HL-60 (cell line): ENCODE results near the gene PIK3C3.

ENCODE experiments used
- DNase-seq, 2 experiments: peaks; one replicate each; pipeline ENCODE4 v3.0.0-alpha.2; 2010 to 2020; ENCODE audit warnings: low read depth in 1 of 2, low spot score in 1 of 2
- H3K27ac ChIP-seq: fragments of 250-450 bp; sonication (Bioruptor Pico); replicated peaks from 2 replicates; pipeline ENCODE4 v1.5.1; 2020; ENCODE audit warnings: mild to moderate bottlenecking, moderate library complexity
- H3K27me3 ChIP-seq: fragments of 250-450 bp; sonication (Bioruptor Pico); 2 replicates; pipeline ENCODE4 v1.5.1; 2021; ENCODE audit warnings: mild to moderate bottlenecking, moderate library complexity; ENCODE audit not compliant: insufficient read depth, poor library complexity, severe bottlenecking
- H3K4me3 ChIP-seq: replicated peaks from 2 replicates; pipeline ENCODE4 v1.5.1; 2011; ENCODE audit warnings: mild to moderate bottlenecking, control low read depth, low read length; ENCODE audit not compliant: insufficient read depth
- GABPA ChIP-seq: IDR thresholded peaks from 2 replicates; pipeline ENCODE4 v1.6.1; 2012; ENCODE audit warnings: low read depth
- POLR2AphosphoS5 ChIP-seq: IDR thresholded peaks from 2 replicates; pipeline ENCODE4 v1.6.1; 2012; ENCODE audit warnings: low read depth
- REST ChIP-seq: IDR thresholded peaks from 2 replicates; pipeline ENCODE4 v1.6.1; 2012; ENCODE audit warnings: low read depth; ENCODE audit not compliant: insufficient replicate concordance
- SPI1 ChIP-seq: IDR thresholded peaks from 2 replicates; pipeline ENCODE4 v1.6.1; 2012; ENCODE audit warnings: low read depth, mild to moderate bottlenecking, borderline replicate concordance
- TF ChIP-seq, protein P1 (sequence below): IDR thresholded peaks from one replicate; pipeline ENCODE4 v1.5.1; 2011; ENCODE audit warnings: low read length, control low read depth, inconsistent platforms; ENCODE audit not compliant: insufficient read depth

PIK3C3 gene

GRCh38 chr18:42069036-42069435 lies 114.0 kb downstream of the PIK3C3 start:
- Histone ChIP-seq H3K27ac (no peak overlapping the region), H3K4me3 (no peak overlapping the region), H3K27me3 (no peaks in the 10 kb centered on the region)
- DNase-seq, result no peak
- TF ChIP-seq SPI1 (no peak), GABPA (no peak), REST (no peak), POLR2AphosphoS5 (no peak)
- TF ChIP-seq, protein P1, sequence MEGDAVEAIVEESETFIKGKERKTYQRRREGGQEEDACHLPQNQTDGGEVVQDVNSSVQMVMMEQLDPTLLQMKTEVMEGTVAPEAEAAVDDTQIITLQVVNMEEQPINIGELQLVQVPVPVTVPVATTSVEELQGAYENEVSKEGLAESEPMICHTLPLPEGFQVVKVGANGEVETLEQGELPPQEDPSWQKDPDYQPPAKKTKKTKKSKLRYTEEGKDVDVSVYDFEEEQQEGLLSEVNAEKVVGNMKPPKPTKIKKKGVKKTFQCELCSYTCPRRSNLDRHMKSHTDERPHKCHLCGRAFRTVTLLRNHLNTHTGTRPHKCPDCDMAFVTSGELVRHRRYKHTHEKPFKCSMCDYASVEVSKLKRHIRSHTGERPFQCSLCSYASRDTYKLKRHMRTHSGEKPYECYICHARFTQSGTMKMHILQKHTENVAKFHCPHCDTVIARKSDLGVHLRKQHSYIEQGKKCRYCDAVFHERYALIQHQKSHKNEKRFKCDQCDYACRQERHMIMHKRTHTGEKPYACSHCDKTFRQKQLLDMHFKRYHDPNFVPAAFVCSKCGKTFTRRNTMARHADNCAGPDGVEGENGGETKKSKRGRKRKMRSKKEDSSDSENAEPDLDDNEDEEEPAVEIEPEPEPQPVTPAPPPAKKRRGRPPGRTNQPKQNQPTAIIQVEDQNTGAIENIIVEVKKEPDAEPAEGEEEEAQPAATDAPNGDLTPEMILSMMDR, result no peak

- no peak overlapping the region for H3K4me3 ChIP-seq
- TF ChIP-seq, protein P1, result no peak
- TF ChIP-seq SPI1, result no peak
- no peak for TF ChIP-seq POLR2AphosphoS5
- no peak for TF ChIP-seq GABPA
- no peak for TF ChIP-seq REST
- peak in 1 of 2 experiments; percentile 32 for DNase-seq
- no peaks in the 10 kb centered on the region for H3K27me3 ChIP-seq
- no peak overlapping the region for H3K27ac ChIP-seq
Measured at GRCh38 chr18:42072407-42072806, 117.4 kb downstream of the PIK3C3 start.

DNA sequence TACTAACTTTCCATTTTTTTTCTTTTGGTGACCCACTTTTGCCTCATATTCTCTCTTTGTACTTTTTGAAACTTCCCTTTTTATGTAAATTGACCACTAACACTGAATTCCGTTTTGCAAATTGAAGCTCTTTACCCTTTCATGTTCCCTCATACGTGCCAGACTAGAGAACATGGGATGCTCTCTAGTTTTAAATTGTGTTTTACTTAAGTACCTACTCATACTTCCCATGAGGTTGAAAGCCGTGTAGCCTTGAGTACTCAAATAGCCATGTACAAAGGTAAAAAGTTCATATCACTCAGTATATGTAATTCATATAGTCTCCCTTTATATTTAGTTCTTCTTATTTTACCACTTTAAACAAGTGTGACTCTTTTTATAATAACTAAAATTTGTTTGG lies 119.7 kb downstream of the PIK3C3 start:
- Histone ChIP-seq H3K27me3 (no peaks in the 10 kb centered on the region), H3K4me3 (no peak overlapping the region), H3K27ac (no peak overlapping the region)
- no peak for DNase-seq
- no peak for TF ChIP-seq SPI1
- no peak for TF ChIP-seq REST
- TF ChIP-seq POLR2AphosphoS5, result no peak
- no peak for TF ChIP-seq GABPA
- TF ChIP-seq, protein P1, result no peak
